RWPE2 (cell line): Measurements from ENCODE around the gene SNAP47.

Source experiments
- ATAC-seq: fragments of 200-7000 bp; cut with Tn5 transposase; 3 replicates; pipeline ENCODE4 v1.9.1; 2021; ENCODE audit warnings: low read depth
- DNase-seq: peaks from one replicate; pipeline ENCODE4 v3.0.0-alpha.2; 2020; ENCODE audit warnings: low spot score
- H3K27ac ChIP-seq: fragments of 450-650 bp; 2 replicates; pipeline ENCODE4 v1.5.1; 2017; ENCODE audit warnings: mild to moderate bottlenecking; ENCODE audit not compliant: poor library complexity, severe bottlenecking
- H3K27me3 ChIP-seq: fragments of 250-450 bp; sonication (Bioruptor Pico); 2 replicates; pipeline ENCODE4 v1.5.1; 2021; ENCODE audit warnings: mild to moderate bottlenecking, moderate library complexity; ENCODE audit not compliant: insufficient read depth, poor library complexity, severe bottlenecking
- H3K36me3 ChIP-seq: fragments of 250-450 bp; sonication (Bioruptor Pico); 2 replicates; pipeline ENCODE4 v1.5.1; 2020; ENCODE audit warnings: low read depth, mild to moderate bottlenecking, moderate library complexity
- H3K4me1 ChIP-seq: fragments of 250-450 bp; sonication (Bioruptor Pico); 2 replicates; pipeline ENCODE4 v1.5.1; 2021; ENCODE audit warnings: mild to moderate bottlenecking, moderate library complexity; ENCODE audit not compliant: insufficient read depth, poor library complexity, severe bottlenecking
- H3K4me3 ChIP-seq: fragments of 250-450 bp; sonication (Bioruptor Pico); 2 replicates; pipeline ENCODE4 v1.5.1; 2021; ENCODE audit warnings: mild to moderate bottlenecking, moderate library complexity; ENCODE audit not compliant: severe bottlenecking
- H3K9me3 ChIP-seq: fragments of 250-450 bp; sonication (Bioruptor Pico); 2 replicates; pipeline ENCODE4 v1.5.1; 2021; ENCODE audit warnings: mild to moderate bottlenecking, moderate library complexity; ENCODE audit not compliant: severe bottlenecking
- CTCF ChIP-seq: fragments of 450-650 bp; IDR thresholded peaks from one replicate; pipeline ENCODE4 v1.5.1; 2017; ENCODE audit warnings: mild to moderate bottlenecking, moderate library complexity; ENCODE audit not compliant: poor library complexity, severe bottlenecking

The SNAP47 gene

GRCh38 chr1:227795732-227796131 is 60.5 kb downstream of the SNAP47 start:
- H3K4me1 ChIP-seq, result no peaks in the 10 kb centered on the region
- no peaks in the 10 kb centered on the region for H3K36me3 ChIP-seq
- no peak for TF ChIP-seq CTCF
- H3K27ac ChIP-seq, result no peak overlapping the region
- ATAC-seq, result no peak
- no peak for DNase-seq
- H3K27me3 ChIP-seq, result no peaks in the 10 kb centered on the region
- no peaks in the 10 kb centered on the region for H3K9me3 ChIP-seq
- no peak overlapping the region for H3K4me3 ChIP-seq

- TF ChIP-seq CTCF, result no peak
- H3K27me3 ChIP-seq, result no peaks in the 10 kb centered on the region
- H3K4me3 ChIP-seq, result no peak overlapping the region
- no peak overlapping the region for H3K27ac ChIP-seq
- no peaks in the 10 kb centered on the region for H3K9me3 ChIP-seq
- ATAC-seq (no peak), DNase-seq (no peak)
- no peaks in the 10 kb centered on the region for H3K4me1 ChIP-seq
- H3K36me3 ChIP-seq, result no peaks in the 10 kb centered on the region
These were observed 61.2 kb downstream of the SNAP47 start for GRCh38 chr1:227796359-227796915.

DNA sequence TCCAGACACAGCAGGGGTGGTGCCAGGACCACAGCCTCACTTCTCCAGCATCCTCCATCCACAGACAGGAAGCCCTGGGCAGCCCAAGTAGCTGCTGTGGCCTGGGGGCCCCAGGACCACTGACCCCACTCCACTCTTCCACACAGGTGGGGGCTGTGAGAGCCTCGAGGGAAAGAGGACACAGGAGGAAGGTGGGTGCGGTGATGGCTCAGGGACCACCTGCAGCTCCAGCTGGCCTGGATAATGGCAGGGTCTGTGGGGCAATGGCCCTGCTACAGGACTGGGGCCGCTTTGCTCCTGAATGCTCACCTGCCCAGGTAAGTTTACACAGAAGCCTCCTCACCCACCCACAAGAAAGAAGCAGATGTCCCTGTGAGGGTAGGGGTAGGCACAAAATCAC is 61.9 kb downstream of the SNAP47 start:
- H3K4me3 ChIP-seq, result no peak overlapping the region
- DNase-seq (no peak), ATAC-seq (no peak)
- no peak for TF ChIP-seq CTCF
- no peaks in the 10 kb centered on the region for H3K9me3 ChIP-seq
- no peaks in the 10 kb centered on the region for H3K27me3 ChIP-seq
- no peak overlapping the region for H3K27ac ChIP-seq
- H3K4me1 ChIP-seq, result no peaks in the 10 kb centered on the region
- no peaks in the 10 kb centered on the region for H3K36me3 ChIP-seq

- H3K4me1 ChIP-seq, result no peaks in the 10 kb centered on the region
- no peak for DNase-seq
- no peaks in the 10 kb centered on the region for H3K27me3 ChIP-seq
- no peaks in the 10 kb centered on the region for H3K36me3 ChIP-seq
- TF ChIP-seq CTCF, result no peak
- no peak for ATAC-seq
- H3K9me3 ChIP-seq, result no peaks in the 10 kb centered on the region
- H3K4me3 ChIP-seq, result no peak overlapping the region
- no peak overlapping the region for H3K27ac ChIP-seq
These were observed 62.4 kb downstream of the SNAP47 start for GRCh38 chr1:227797625-227798024.

DNA sequence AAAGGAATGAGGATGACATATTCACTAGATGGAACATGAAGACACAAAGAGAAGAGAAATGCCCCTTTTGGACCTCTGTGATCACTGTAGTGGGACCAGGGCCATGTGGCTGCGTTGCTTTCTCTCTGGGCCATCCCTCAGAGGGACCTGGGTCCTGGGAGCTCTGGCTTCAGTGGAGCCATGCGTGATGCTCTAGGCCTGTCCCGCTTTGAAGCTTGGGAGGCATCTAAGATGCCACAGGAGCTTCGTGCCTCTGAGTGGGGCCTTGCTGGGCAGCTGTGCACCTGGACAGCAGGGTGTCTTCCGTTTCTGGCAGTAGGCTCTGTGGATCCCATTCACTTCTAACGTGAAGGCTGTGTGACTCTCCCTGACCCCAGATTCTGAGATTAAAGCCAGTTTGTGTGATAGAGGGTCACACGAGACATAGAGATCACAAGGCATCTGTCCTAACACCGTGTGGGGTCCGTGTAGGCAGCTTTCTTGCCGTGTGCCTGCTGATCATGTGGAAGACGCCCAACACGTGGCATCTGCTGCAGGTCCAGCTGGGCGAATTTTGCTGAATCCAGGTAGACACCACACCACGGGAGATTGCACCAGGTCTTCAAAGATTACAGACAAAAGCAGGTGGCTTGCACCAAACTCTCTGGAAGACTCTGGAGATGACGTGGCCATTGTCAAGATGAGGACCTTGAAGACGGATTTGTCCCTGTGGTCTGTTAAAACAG is 63.0 kb downstream of the SNAP47 start:
- no peak overlapping the region for H3K4me3 ChIP-seq
- no peaks in the 10 kb centered on the region for H3K4me1 ChIP-seq
- DNase-seq (no peak), ATAC-seq (no peak)
- H3K27me3 ChIP-seq, result no peaks in the 10 kb centered on the region
- H3K27ac ChIP-seq, result no peak overlapping the region
- no peaks in the 10 kb centered on the region for H3K9me3 ChIP-seq
- no peak for TF ChIP-seq CTCF
- H3K36me3 ChIP-seq, result no peaks in the 10 kb centered on the region
